HG03280 (cell line): ENCODE results near the gene TMIGD1.

Experiments used
- ATAC-seq: cut with Tn5 transposase; IDR thresholded peaks from one replicate; pipeline ENCODE4 v1.9.1; 2021; ENCODE audit warnings: mild to moderate bottlenecking, moderate library complexity; ENCODE audit not compliant: unreplicated experiment

The TMIGD1 gene, protein sequence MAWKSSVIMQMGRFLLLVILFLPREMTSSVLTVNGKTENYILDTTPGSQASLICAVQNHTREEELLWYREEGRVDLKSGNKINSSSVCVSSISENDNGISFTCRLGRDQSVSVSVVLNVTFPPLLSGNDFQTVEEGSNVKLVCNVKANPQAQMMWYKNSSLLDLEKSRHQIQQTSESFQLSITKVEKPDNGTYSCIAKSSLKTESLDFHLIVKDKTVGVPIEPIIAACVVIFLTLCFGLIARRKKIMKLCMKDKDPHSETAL

DNA sequence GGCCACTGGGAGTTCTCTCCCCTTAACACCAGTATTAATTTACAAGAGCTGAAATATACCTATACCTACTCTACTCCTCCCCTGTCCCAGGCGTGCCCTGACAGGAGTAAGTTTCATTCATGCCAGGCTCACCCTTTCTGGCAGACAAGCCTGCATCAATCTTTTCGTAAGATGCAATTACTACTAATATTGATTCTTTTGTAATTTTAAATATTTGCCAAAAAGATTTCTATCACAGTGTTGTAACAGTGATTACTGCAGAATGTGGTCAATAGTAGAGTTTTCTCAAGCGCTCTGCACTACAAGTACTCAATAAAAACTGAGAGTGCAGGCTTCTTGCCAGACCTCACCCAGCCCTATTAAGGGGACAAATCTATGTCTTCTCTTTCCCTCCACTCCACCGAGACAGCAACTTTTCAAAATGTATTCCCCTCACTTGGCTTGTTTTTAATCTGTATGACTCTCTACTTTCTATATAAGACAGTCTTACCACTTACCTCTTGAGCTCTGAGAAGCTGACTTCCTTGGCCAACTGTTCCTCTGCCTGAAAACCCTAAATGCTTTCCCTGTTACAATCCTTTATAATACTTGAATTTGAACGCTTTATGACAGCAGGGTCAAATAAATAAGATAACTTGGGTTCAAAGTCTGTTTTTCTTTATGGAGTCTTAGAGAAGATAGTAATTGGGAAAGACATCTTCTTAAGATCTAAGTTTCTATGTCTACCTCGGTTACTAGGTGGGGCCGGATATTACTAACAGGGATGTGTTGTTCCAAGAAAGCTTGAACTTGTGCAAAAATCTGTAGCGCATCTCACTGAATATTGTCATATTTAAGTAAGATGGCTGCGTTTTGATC is at the start of gene TMIGD1:
Gene TMIGD1, minus strand, starts transcription at position 555 of the 858 bp plus-strand sequence. CDS start 1,924 bp downstream, outside the sequence.
- ATAC-seq, result no peak

DNA sequence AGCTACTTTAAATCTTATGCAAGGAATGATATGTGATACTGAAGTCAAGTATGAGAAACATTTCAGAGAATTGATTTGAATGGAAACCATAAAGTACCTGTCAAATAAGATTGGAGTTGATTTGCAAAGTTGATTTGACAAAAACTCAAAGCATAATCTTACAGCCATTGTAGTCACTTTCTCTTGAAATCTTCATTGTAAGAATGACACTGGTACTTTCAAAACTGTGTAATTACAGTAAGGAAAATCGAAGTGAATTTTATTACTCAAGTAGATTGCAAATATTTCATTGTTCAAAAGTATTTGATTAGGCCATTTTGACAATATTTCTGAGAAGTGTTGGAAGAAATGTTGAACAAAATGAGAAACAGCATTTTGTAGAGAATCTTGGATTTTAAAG is 48.5 kb upstream of the TMIGD1 start:
- no peak for ATAC-seq

DNA sequence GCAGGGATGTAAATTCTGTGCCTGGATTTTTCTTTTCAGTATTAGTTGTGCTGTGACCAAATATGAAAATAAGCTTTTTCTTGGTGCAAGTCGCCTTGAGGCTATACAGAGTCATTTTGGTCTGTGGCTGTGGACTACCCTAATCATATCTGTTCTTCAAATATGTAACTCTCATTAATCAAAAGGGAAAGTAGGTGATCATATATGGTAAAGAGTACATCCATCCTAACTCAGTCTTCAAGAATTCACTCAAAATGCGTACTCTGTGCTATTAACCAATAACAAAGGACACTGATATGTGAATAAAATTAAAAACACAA is 47.4 kb upstream of the TMIGD1 start:
- no peak for ATAC-seq

GRCh38 chr17:30380643-30381339 is 46.9 kb upstream of the TMIGD1 start:
- ATAC-seq, result no peak

GRCh38 chr17:30379903-30380381 is 46.1 kb upstream of the TMIGD1 start:
- no peak for ATAC-seq

- ATAC-seq, result peak; percentile 17
Measured at GRCh38 chr17:30379303-30379902, 45.5 kb upstream of the TMIGD1 start.

- ATAC-seq, result peak; percentile 90
Measured at GRCh38 chr17:30378825-30379302, 45.0 kb upstream of the TMIGD1 start, which contains the start of gene CPD. Gene CPD, plus strand, starts transcription at chr17:30378927. Its CDS starts 54 bp downstream, at chr17:30378981.

GRCh38 chr17:30378241-30378824 is 44.5 kb upstream of the TMIGD1 start:
- no peak for ATAC-seq

- ATAC-seq, result no peak
Measured at GRCh38 chr17:30377574-30378240, 43.9 kb upstream of the TMIGD1 start.

DNA sequence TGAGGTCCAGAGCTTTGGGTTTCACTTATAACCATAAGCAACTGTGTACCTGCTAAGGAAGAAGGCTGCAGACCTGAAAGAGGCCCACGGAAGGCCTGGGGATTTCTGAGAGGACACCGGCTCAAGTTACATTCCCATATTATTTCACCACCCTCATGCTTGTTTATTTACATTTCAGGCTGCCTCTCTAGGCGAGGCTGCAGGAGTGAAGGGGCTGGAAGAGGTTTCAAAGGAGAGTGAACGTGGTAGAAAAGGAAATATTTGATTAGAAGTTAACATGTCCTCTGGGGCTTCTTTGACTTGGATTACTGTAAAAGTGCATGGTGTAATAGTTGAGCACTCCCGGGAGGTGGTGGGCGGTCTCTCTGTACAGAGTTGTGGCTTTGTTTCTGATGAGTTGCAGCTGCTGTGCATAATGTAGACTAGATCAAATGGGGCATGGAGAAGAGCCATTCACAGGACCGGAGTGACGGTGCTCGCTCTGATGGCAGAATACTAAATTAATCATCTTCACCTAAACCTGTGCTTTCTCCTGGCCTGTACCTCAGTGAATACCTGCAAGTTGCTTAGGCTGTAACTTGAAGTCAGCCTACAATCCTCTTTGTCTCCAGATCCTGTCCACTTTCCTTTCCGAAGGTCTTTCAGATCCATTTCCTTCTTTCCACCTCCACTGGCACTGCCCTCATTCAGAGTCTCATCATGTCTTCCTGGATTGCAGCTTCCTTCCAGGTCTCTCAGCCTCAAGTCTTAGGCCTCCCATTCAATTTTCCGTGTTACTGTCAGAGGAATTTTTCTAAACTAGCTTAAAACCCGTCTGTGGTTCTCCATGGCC is 43.0 kb upstream of the TMIGD1 start:
- ATAC-seq, result no peak

- ATAC-seq, result no peak
Measured at GRCh38 chr17:30375661-30376060, 41.8 kb upstream of the TMIGD1 start.

- no peak for ATAC-seq
Measured at GRCh38 chr17:30372755-30373154, 38.9 kb upstream of the TMIGD1 start.

GRCh38 chr17:30369995-30370394 is 36.1 kb upstream of the TMIGD1 start:
- no peak for ATAC-seq

GRCh38 chr17:30368912-30369720 is 35.3 kb upstream of the TMIGD1 start:
- no peak for ATAC-seq

GRCh38 chr17:30366536-30366935 is 32.7 kb upstream of the TMIGD1 start:
- ATAC-seq, result no peak

DNA sequence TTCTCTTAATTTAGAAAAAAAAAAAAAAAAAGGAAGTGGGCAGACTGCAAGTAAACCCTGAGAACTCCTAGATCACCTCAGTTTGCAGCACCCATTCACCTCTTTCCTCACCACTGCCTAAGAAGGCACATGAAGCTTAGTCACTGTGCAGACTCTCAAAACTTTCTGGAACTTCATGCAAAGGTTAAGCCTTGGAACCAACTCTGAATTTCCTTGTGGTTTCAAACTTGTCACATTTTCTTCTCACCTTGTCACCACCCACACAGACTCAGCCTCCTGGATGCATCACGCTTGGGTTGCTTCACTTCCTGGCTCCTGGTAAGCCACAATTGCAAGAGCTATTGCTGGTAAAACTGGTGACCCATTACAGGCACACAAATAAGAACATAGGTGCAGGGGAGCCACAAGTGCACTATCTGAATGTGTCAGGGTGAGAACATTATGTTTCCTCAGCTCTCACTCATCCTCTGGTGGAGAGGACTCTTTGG is 29.9 kb upstream of the TMIGD1 start:
- ATAC-seq, result peak; percentile 68

DNA sequence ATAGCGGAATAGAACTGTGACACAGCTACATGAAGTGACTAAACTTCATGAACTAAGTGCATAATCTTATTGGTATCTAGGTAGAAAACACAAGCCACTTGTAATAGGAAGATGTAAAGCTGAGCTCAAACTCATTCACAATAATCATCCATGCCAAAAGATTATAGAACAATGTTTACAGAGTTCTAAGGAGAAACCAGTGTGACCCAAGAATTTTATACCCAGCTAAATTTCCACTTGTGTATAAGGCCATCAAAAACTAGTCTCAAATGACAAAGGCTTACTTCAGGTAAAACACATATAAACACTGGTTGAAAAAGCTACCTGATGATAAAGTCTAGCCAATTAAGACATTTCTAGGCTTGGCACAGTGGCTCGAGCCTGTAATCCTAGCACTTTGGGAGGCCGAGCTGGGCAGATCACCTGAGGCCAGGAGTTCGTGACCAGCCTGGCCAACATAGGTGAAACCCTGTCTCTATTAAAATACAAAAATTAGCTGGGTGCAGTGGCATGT is 28.0 kb upstream of the TMIGD1 start:
- ATAC-seq, result no peak
